Keratinocyte (primary cell): ENCODE results near the gene ANKRD10. TPM values are rescaled to one million over a fixed set of nuclear protein-coding genes. Genes with fewer than 3 reads are reported as not detected.

Experiments
- DNase-seq: peaks from one replicate; pipeline ENCODE4 v3.0.0-alpha.2; 2011; ENCODE audit warnings: low read depth, missing footprints, low spot score
- FAIRE-seq: peaks from 2 replicates; lab custom pipeline; 2011; peaks lifted over from hg19 to GRCh38; lab: Jason Lieb, UNC
- H2AFZ ChIP-seq: 2 replicates; pipeline ENCODE4 v1.6.0; 2012; ENCODE audit warnings: low read length, control low read depth, inconsistent platforms; ENCODE audit not compliant: control insufficient read depth
- H3K27ac ChIP-seq: 2 replicates; pipeline ENCODE4 v1.5.1; 2011; ENCODE audit warnings: low read length; ENCODE audit not compliant: control insufficient read depth, insufficient read depth
- H3K27me3 ChIP-seq: 3 replicates; pipeline ENCODE4 v1.6.0; 2011; ENCODE audit warnings: low read length; ENCODE audit not compliant: control insufficient read depth, insufficient read depth; ENCODE audit errors: extremely low read depth
- H3K36me3 ChIP-seq, 2 experiments: 2 replicates in 1 of 2; 3 replicates in 1 of 2; pipeline ENCODE4 v1.5.1; 2011; ENCODE audit warnings: low read length in 2 of 2, mild to moderate bottlenecking in 1 of 2; ENCODE audit not compliant: control insufficient read depth in 2 of 2, insufficient read depth in 2 of 2; ENCODE audit errors: extremely low read depth in 1 of 2
- H3K4me1 ChIP-seq: 3 replicates; pipeline ENCODE4 v1.5.1; 2011; ENCODE audit warnings: low read length; ENCODE audit not compliant: control insufficient read depth, insufficient read depth; ENCODE audit errors: extremely low read depth
- H3K4me2 ChIP-seq: 3 replicates; pipeline ENCODE4 v1.6.0; 2011; ENCODE audit warnings: low read depth, low read length; ENCODE audit not compliant: control insufficient read depth, insufficient read depth; ENCODE audit errors: extremely low read depth
- H3K4me3 ChIP-seq, 3 experiments: fragments of 200-600 bp in 1 of 3; sonication (generic) in 1 of 3; 2 replicates in 2 of 3; 3 replicates in 1 of 3; pipeline ENCODE4 v1.5.1; 2011 to 2016; ENCODE audit warnings: low read length in 3 of 3, mild to moderate bottlenecking in 3 of 3, control low read depth in 2 of 3, inconsistent platforms in 1 of 3, low read depth in 1 of 3, mixed read lengths in 1 of 3, mixed run types in 1 of 3, moderate library complexity in 1 of 3; ENCODE audit not compliant: control insufficient read depth in 2 of 3, insufficient read depth in 2 of 3; ENCODE audit errors: extremely low read depth in 1 of 3
- H3K79me2 ChIP-seq: 2 replicates; pipeline ENCODE4 v1.6.0; 2012; ENCODE audit warnings: low read length; ENCODE audit not compliant: control insufficient read depth, insufficient read depth
- H3K9ac ChIP-seq: 3 replicates; pipeline ENCODE4 v1.6.0; 2011; ENCODE audit warnings: low read length; ENCODE audit not compliant: control insufficient read depth, insufficient read depth; ENCODE audit errors: extremely low read depth
- H3K9me1 ChIP-seq: 3 replicates; pipeline ENCODE4 v1.6.0; 2011; ENCODE audit warnings: low read length; ENCODE audit not compliant: control insufficient read depth, insufficient read depth; ENCODE audit errors: extremely low read depth
- H3K9me3 ChIP-seq: 2 replicates; pipeline ENCODE4 v1.5.1; 2012; ENCODE audit warnings: low read depth, low read length; ENCODE audit not compliant: control insufficient read depth
- H4K20me1 ChIP-seq: 3 replicates; pipeline ENCODE4 v1.6.0; 2011; ENCODE audit warnings: low read length; ENCODE audit not compliant: control insufficient read depth, insufficient read depth; ENCODE audit errors: extremely low read depth
- EZH2 ChIP-seq: IDR thresholded peaks from one replicate; pipeline ENCODE4 v1.6.1; 2012; ENCODE audit warnings: inconsistent platforms, mild to moderate bottlenecking, low read length, moderate library complexity
- dilution Hi-C: fragments of 300-500 bp; cut with MboI; formaldehyde crosslinking; loops from one replicate; pipeline ENCODE4 v1.7.0; 2020; ENCODE audit warnings: low sequenced_read_pairs; ENCODE audit not compliant: extremely low pct_ligation_motif_present
- polyA plus RNA-seq, 5 experiments: library from polyadenylated mRNA; depleted of rRNA in 3 of 5; stranded (reverse) in 3 of 5; stranded (forward) in 1 of 5; unstranded in 1 of 5; fragments of >200 nt; gene quantifications; 1 replicate in 1 of 5; 2 replicates in 3 of 5; 3 replicates in 1 of 5; pipeline versions ENCODE4 v1.2.1 to v1.2.3, GENCODE V29; 2011 to 2012; ENCODE audit warnings: missing spikeins in 2 of 5, low read depth in 1 of 5, low replicate concordance in 1 of 5
- TF ChIP-seq, protein P1 (sequence below), 3 experiments: IDR thresholded peaks in 1 of 3; conservative IDR thresholded peaks in 1 of 3; optimal IDR thresholded peaks in 1 of 3; 2 replicates in 2 of 3; 3 replicates in 1 of 3; pipeline versions ENCODE3 to v1.5.1; 2011; ENCODE audit warnings: low read length in 3 of 3, mild to moderate bottlenecking in 3 of 3, moderate library complexity in 2 of 3, control low read depth in 1 of 3, inconsistent platforms in 1 of 3; ENCODE audit not compliant: insufficient read depth in 2 of 3; ENCODE audit errors: extremely low read depth in 1 of 3

Gene ANKRD10
- polyA plus RNA-seq, 1 donor (not counting 4 experiments of a cell fraction or from before 2014, with no cell fraction given), result 58.1 TPM

DNA sequence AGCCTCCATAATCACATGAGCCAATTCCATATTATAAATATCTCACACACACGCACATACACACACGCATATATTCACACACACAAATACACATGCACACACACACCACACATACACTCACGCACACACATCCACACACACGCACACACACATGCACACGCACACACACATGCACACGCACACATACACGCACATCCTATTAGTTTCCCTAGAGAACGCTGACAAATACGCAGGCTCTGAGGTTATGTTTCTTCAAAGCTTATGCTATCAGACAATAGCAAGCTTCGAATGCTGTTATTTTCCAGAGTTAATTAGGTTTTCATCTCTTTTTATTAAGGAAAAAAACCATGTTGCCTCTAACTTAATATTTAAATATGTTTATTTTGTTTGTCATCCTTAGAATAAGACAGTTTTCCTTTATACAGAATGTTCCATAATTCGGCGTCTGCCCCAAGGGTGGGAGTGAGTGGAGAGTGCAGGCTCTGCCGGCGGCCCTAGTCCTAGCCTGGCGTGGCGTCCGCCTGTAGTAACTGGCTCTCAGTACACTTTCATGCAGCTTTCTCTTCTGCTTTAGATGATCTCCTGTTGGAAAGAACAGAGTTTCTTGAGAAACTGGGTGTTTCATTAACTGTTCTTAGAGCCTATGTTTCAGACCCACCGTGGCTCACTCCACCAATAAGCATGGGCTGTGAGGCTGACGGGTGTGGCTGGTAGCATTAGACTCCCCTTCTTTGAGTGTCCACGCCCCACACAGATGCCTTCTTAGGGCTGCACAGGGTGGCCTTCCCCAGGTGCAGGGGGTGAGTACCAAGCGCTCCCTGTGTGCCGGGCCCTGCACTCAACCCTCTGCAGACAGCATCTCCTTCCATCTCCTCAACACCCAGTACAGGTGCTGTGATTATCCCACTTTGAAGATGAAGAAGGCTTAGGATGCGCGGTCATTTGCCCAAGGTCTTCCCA lies 30.4 kb upstream of the ANKRD10 start:
- H3K27ac ChIP-seq, result no peak overlapping the region
- no peak for DNase-seq
- no peaks in the 10 kb centered on the region for H3K36me3 ChIP-seq
- H3K4me3 ChIP-seq, result no peak overlapping the region
- H3K79me2 ChIP-seq, result no peaks in the 10 kb centered on the region
- no peak overlapping the region for H2AFZ ChIP-seq
- H4K20me1 ChIP-seq, result no peaks in the 10 kb centered on the region
- no peaks in the 10 kb centered on the region for H3K27me3 ChIP-seq
- no peak for FAIRE-seq
- peaks cover 11% of the 10 kb centered on the region for H3K4me1 ChIP-seq
- no peaks in the 10 kb centered on the region for H3K9me3 ChIP-seq
- H3K4me2 ChIP-seq, result no peak overlapping the region
- TF ChIP-seq EZH2, result no peak
- TF ChIP-seq, protein P1, sequence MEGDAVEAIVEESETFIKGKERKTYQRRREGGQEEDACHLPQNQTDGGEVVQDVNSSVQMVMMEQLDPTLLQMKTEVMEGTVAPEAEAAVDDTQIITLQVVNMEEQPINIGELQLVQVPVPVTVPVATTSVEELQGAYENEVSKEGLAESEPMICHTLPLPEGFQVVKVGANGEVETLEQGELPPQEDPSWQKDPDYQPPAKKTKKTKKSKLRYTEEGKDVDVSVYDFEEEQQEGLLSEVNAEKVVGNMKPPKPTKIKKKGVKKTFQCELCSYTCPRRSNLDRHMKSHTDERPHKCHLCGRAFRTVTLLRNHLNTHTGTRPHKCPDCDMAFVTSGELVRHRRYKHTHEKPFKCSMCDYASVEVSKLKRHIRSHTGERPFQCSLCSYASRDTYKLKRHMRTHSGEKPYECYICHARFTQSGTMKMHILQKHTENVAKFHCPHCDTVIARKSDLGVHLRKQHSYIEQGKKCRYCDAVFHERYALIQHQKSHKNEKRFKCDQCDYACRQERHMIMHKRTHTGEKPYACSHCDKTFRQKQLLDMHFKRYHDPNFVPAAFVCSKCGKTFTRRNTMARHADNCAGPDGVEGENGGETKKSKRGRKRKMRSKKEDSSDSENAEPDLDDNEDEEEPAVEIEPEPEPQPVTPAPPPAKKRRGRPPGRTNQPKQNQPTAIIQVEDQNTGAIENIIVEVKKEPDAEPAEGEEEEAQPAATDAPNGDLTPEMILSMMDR (optimal IDR thresholded peaks at IDR 0.05 in 1 of 3, IDR thresholded peaks at IDR 0.05 in 1 of 3, conservative IDR thresholded peaks at IDR 0.05 in 1 of 3; ENCODE audit: extremely low read depth in 1 of 3, insufficient read depth in 2 of 3, low read length in 3 of 3), result no peak
- H3K9me1 ChIP-seq, result no peaks in the 10 kb centered on the region
- dilution Hi-C loops, result no loop called here
- H3K9ac ChIP-seq, result no peak overlapping the region

DNA sequence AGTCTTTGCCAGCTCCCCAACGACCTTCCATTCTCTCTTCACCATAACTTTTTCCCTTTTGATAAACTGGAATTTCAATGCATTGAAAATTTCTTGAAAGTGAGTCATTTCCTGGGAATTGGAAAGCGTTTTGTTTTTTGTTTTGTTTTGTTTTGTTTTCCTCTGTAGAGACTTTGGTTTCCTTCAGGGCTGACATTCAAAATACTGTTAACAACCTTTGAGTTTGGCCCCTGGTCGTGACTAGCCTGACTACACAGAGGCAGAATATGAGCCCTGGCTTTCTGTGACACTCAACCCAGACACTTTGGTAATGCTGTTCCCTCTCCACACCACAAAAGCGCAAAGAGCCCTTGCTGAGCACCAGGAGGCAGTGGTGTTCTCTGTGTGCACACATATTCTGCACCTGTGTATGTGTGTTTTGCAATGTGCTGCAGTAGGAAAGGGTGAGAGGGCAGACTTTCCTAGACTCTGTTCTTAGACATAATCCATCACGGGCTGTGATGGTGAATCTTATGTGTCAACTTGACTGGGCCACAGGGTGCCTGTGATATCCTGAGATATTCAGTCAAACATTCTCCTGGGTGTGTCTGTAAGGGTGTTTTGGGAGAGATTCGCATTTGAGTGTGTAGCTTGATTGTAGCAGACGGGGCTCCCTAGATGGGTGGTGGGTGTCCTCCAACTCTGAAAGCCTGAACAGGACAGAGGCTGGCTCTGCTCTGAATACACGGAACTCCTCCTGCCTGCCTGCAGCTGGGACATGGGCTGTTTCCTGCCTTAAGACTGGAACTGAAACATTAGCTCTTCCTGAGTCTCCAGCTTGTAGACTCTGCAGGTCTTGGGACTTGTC lies 29.5 kb upstream of the ANKRD10 start:
- Histone ChIP-seq H3K79me2 (no peaks in the 10 kb centered on the region), H3K36me3 (no peaks in the 10 kb centered on the region), H3K4me3 (no peak overlapping the region), H3K27me3 (no peaks in the 10 kb centered on the region), H3K9ac (no peak overlapping the region), H2AFZ (no peak overlapping the region), H3K9me3 (no peaks in the 10 kb centered on the region), H4K20me1 (no peaks in the 10 kb centered on the region), H3K4me2 (peak overlapping the region; percentile 28), H3K27ac (peak overlapping the region; percentile 19), H3K9me1 (no peaks in the 10 kb centered on the region), H3K4me1 (peaks cover 11% of the 10 kb centered on the region)
- FAIRE-seq (peak; percentile 49), DNase-seq (no peak)
- dilution Hi-C loops, result no loop called here
- no peak for TF ChIP-seq EZH2
- TF ChIP-seq, protein P1 (optimal IDR thresholded peaks at IDR 0.05 in 1 of 3, IDR thresholded peaks at IDR 0.05 in 1 of 3, conservative IDR thresholded peaks at IDR 0.05 in 1 of 3; ENCODE audit: extremely low read depth in 1 of 3, insufficient read depth in 2 of 3, low read length in 3 of 3), result peak; percentile 83 to 92 (median 83)
